HCT116 (cell line): ENCODE measurements around the gene LUC7L. TPM values are rescaled to one million over a fixed set of nuclear protein-coding genes. Genes with fewer than 3 reads are reported as not detected.

Experiments used
- ATAC-seq: fragments of 200-7000 bp; cut with Tn5 transposase; 2 replicates; pipeline ENCODE4 v1.9.1; 2020; ENCODE audit warnings: mild to moderate bottlenecking, moderate library complexity
- BruUV-seq: library from RNA; stranded (reverse); fragments of 400-500 nt; replicated peaks from 2 replicates; lab custom pipeline; 2021; lab: Mats Ljungman, UMichigan
- CTCF ChIA-PET: fragments of 300-600 bp; sonication (Branson Sonifier 250); formaldehyde crosslinking; loops from one replicate; lab custom pipeline; 2021; ENCODE audit warnings: antibody characterized with exemption; lab: Charles Lee
- POLR2A ChIA-PET: fragments of 300-600, 350-600 bp; sonication (Branson Sonifier 250); formaldehyde crosslinking; loops from one replicate; lab custom pipeline; 2021; ENCODE audit warnings: antibody characterized with exemption; lab: Charles Lee
- RAD21 ChIA-PET, 2 experiments: fragments of 300-600 bp; sonication (Branson Sonifier 250); formaldehyde crosslinking; loops; one replicate each; lab custom pipeline; 2023; ENCODE audit warnings: low total read pairs in 2 of 2; ENCODE audit not compliant: uncharacterized antibody in 2 of 2, unreplicated experiment in 2 of 2, low non-redundant PET in 1 of 2; lab: Charles Lee
- DNase-seq: peaks from one replicate; pipeline ENCODE4 v3.0.0-alpha.2; 2010; ENCODE audit warnings: low read depth, low spot score
- H2AFZ ChIP-seq: fragments of 200-600 bp; shearing (Covaris generic), sonication (generic); 2 replicates; pipeline ENCODE4 v1.6.1; 2017; ENCODE audit warnings: low read depth, mixed run types, mixed read lengths, antibody characterized with exemption, low read length; ENCODE audit not compliant: poor library complexity, severe bottlenecking
- H3K27ac ChIP-seq: 2 replicates; pipeline ENCODE4 v1.5.1; 2012; ENCODE audit warnings: low read depth, low read length
- H3K27me3 ChIP-seq: fragments of 200-600 bp; sonication (generic); 2 replicates; pipeline ENCODE4 v1.6.1; 2016; ENCODE audit warnings: mixed run types, low read length, mixed read lengths; ENCODE audit not compliant: insufficient read depth
- H3K36me3 ChIP-seq, 2 experiments: fragments of 200-500 bp in 1 of 2; fragments of 200-600 bp in 1 of 2; sonication (Bioruptor generic) in 1 of 2; sonication (generic) in 1 of 2; 2 replicates each; pipeline versions ENCODE4 v1.5.1 to v1.6.1; 2014 to 2016; ENCODE audit warnings: low read length in 2 of 2, inconsistent platforms in 1 of 2, mixed read lengths in 1 of 2, mixed run types in 1 of 2; ENCODE audit not compliant: insufficient read depth in 2 of 2, control insufficient read depth in 1 of 2
- H3K4me1 ChIP-seq, 2 experiments: fragments of 200-600 bp in 1 of 2; sonication (generic) in 1 of 2; 2 replicates each; pipeline versions ENCODE4 v1.5.1 to v1.6.1; 2012 to 2017; ENCODE audit warnings: low read length in 2 of 2, inconsistent platforms in 1 of 2, mild to moderate bottlenecking in 1 of 2, mixed read lengths in 1 of 2, mixed run types in 1 of 2, moderate library complexity in 1 of 2; ENCODE audit not compliant: insufficient read depth in 2 of 2, control insufficient read depth in 1 of 2
- H3K4me2 ChIP-seq: fragments of 200-600 bp; sonication (generic); 2 replicates; pipeline ENCODE4 v1.6.1; 2017; ENCODE audit warnings: mixed run types, low read length, mixed read lengths
- H3K4me3 ChIP-seq, 2 experiments: fragments of 200-600 bp in 1 of 2; sonication (generic) in 1 of 2; replicated peaks in 1 of 2; 2 replicates each; pipeline ENCODE4 v1.5.1; 2011 to 2016; ENCODE audit warnings: low read length in 2 of 2, control low read depth in 1 of 2, low read depth in 1 of 2, mild to moderate bottlenecking in 1 of 2, mixed read lengths in 1 of 2, mixed run types in 1 of 2
- H3K79me2 ChIP-seq: fragments of 200-600 bp; sonication (generic); 2 replicates; pipeline ENCODE4 v1.6.1; 2017; ENCODE audit warnings: mild to moderate bottlenecking, mixed run types, low read length, moderate library complexity, mixed read lengths; ENCODE audit not compliant: insufficient read depth
- H3K9ac ChIP-seq: fragments of 200-600 bp; sonication (generic); 2 replicates; pipeline ENCODE4 v1.6.1; 2016; ENCODE audit warnings: low read length, mixed read lengths
- H3K9me2 ChIP-seq: fragments of 200-600 bp; sonication (generic), shearing (Covaris generic); 2 replicates; pipeline ENCODE4 v1.6.1; 2017; ENCODE audit warnings: mixed run types, mild to moderate bottlenecking, moderate library complexity; ENCODE audit not compliant: insufficient read depth
- H3K9me3 ChIP-seq, 2 experiments: fragments of 200-500 bp in 1 of 2; fragments of 200-600 bp in 1 of 2; sonication (Bioruptor generic) in 1 of 2; sonication (generic) in 1 of 2; 2 replicates each; pipeline ENCODE4 v1.6.1; 2014 to 2017; ENCODE audit warnings: low read length in 2 of 2, mixed read lengths in 2 of 2, inconsistent platforms in 1 of 2, low read depth in 1 of 2, mild to moderate bottlenecking in 1 of 2, mixed run types in 1 of 2, moderate library complexity in 1 of 2; ENCODE audit not compliant: control insufficient read depth in 1 of 2, insufficient read depth in 1 of 2
- H4K20me1 ChIP-seq: fragments of 200-600 bp; sonication (generic), shearing (Covaris generic); 2 replicates; pipeline ENCODE4 v1.6.1; 2017; ENCODE audit warnings: mixed run types, mild to moderate bottlenecking, moderate library complexity; ENCODE audit not compliant: insufficient read depth
- ATF3 ChIP-seq: IDR thresholded peaks from 2 replicates; pipeline ENCODE4 v1.6.1; 2012
- ELF1 ChIP-seq: IDR thresholded peaks from 2 replicates; pipeline ENCODE4 v1.6.1; 2012; ENCODE audit warnings: low read depth, borderline replicate concordance
- EZH2 ChIP-seq: fragments of 200-600 bp; sonication (generic); IDR thresholded peaks from 2 replicates; pipeline ENCODE4 v1.6.1; 2017; ENCODE audit warnings: antibody characterized with exemption, mixed run types
- EZH2phosphoT487 ChIP-seq: fragments of 200-600 bp; IDR thresholded peaks from 2 replicates; pipeline ENCODE4 v1.6.1; 2018; ENCODE audit warnings: antibody characterized with exemption, borderline replicate concordance
- FOSL1 ChIP-seq: IDR thresholded peaks from 2 replicates; pipeline ENCODE4 v1.6.1; 2012; ENCODE audit warnings: low read depth
- JUND ChIP-seq: IDR thresholded peaks from 2 replicates; pipeline ENCODE4 v1.6.1; 2012
- POLR2AphosphoS5 ChIP-seq: IDR thresholded peaks from 2 replicates; pipeline ENCODE4 v1.6.1; 2011; ENCODE audit warnings: mild to moderate bottlenecking, low read depth, low read length, moderate library complexity
- RAD21 ChIP-seq: IDR thresholded peaks from 2 replicates; pipeline ENCODE4 v1.6.1; 2012; ENCODE audit warnings: low read depth, mild to moderate bottlenecking
- REST ChIP-seq: IDR thresholded peaks from 2 replicates; pipeline ENCODE4 v1.6.1; 2012; ENCODE audit warnings: low read depth
- TCF7L2 ChIP-seq: IDR thresholded peaks from 2 replicates; pipeline ENCODE4 v1.7.0; 2011; ENCODE audit warnings: borderline replicate concordance, inconsistent platforms; ENCODE audit not compliant: insufficient read depth, insufficient read length; ENCODE audit errors: extremely low read depth
- YY1 ChIP-seq: IDR thresholded peaks from 2 replicates; pipeline ENCODE4 v1.6.1; 2011; ENCODE audit warnings: low read length, low read depth, moderate library complexity, mild to moderate bottlenecking; ENCODE audit not compliant: insufficient replicate concordance; ENCODE audit errors: extremely low read depth
- ZBTB33 ChIP-seq: IDR thresholded peaks from 2 replicates; pipeline ENCODE4 v1.6.1; 2011; ENCODE audit warnings: mild to moderate bottlenecking, low read length, moderate library complexity; ENCODE audit not compliant: insufficient replicate concordance; ENCODE audit errors: extremely low read depth
- ZFX ChIP-seq: fragments of 450-650 bp; IDR thresholded peaks from 2 replicates; pipeline ENCODE4 v1.6.1; 2017
- ZNF274 ChIP-seq: fragments of 200-500 bp; sonication (Bioruptor generic); IDR thresholded peaks from 2 replicates; pipeline ENCODE4 v1.6.1; 2014; ENCODE audit warnings: mild to moderate bottlenecking, low read depth, low read length, inconsistent platforms
- intact Hi-C: fragments of 100-400 bp; cut with micrococcal nuclease; formaldehyde crosslinking; loops from 2 replicates; pipeline ENCODE4 v1.10.0; 2022
- total RNA-seq: library from RNA; stranded (reverse); gene quantifications from one replicate; pipeline ENCODE4 v1.2.1, GENCODE V29; 2021; ENCODE audit not compliant: unreplicated experiment
- TF ChIP-seq, protein P1 (sequence below), 3 experiments: fragments of 200-600 bp in 1 of 3; sonication (generic) in 1 of 3; IDR thresholded peaks in 2 of 3; conservative IDR thresholded peaks in 1 of 3; 2 replicates each; pipeline ENCODE4 v1.5.1; 2012 to 2017; ENCODE audit warnings: low read depth in 2 of 3, low read length in 2 of 3, antibody characterized with exemption in 1 of 3, borderline replicate concordance in 1 of 3, control low read depth in 1 of 3, mild to moderate bottlenecking in 1 of 3, mixed read lengths in 1 of 3, mixed run types in 1 of 3, moderate library complexity in 1 of 3; ENCODE audit not compliant: insufficient read depth in 1 of 3

LUC7L gene
- total RNA-seq, 1 experiment from 2014 or later = 50.5 TPM

DNA sequence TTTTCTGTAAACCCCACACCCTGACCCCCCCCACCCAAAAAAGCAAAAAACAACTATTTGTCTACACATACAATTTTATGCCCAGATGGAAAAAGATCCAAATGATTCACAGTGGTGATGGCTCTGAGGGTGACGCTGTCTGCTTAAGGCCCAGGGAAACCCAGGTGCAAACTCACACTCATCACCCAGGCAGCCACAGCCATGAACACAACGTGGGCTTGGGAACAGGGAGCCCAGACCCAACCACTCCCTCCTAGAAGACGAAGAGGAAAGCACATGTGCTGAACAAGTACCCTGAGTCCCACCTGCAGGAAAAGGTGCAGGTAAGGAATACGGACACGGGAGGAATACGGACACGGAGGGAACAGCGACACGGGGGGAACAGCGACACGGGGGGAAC is 43.6 kb downstream of the LUC7L start:
- RAD21 ChIA-PET = no interaction called here
- Histone ChIP-seq H3K4me3 (no peak overlapping the region), H3K4me2 (no peak overlapping the region), H3K27ac (no peak overlapping the region), H4K20me1 (no peaks in the 10 kb centered on the region), H2AFZ (no peak overlapping the region), H3K79me2 (no peaks in the 10 kb centered on the region), H3K27me3 (no peaks in the 10 kb centered on the region), H3K9me2 (no peaks in the 10 kb centered on the region), H3K36me3 (peaks cover 0 to 2% of the 10 kb centered on the region in 2 experiments; a peak in 1 of 4 replicates), H3K4me1 (no peaks in the 10 kb centered on the region), H3K9me3 (no peaks in the 10 kb centered on the region), H3K9ac (no peak overlapping the region)
- POLR2A ChIA-PET = no interaction called here
- DNase-seq (no peak), ATAC-seq (no peak)
- TF ChIP-seq ZNF274 (no peak), EZH2 (no peak), TCF7L2 (no peak), JUND (no peak), ATF3 (no peak), FOSL1 (no peak), ZFX (no peak), ZBTB33 (no peak), RAD21 (no peak), REST (no peak), ELF1 (no peak), EZH2phosphoT487 (no peak), YY1 (no peak), POLR2AphosphoS5 (no peak)
- TF ChIP-seq, protein P1, sequence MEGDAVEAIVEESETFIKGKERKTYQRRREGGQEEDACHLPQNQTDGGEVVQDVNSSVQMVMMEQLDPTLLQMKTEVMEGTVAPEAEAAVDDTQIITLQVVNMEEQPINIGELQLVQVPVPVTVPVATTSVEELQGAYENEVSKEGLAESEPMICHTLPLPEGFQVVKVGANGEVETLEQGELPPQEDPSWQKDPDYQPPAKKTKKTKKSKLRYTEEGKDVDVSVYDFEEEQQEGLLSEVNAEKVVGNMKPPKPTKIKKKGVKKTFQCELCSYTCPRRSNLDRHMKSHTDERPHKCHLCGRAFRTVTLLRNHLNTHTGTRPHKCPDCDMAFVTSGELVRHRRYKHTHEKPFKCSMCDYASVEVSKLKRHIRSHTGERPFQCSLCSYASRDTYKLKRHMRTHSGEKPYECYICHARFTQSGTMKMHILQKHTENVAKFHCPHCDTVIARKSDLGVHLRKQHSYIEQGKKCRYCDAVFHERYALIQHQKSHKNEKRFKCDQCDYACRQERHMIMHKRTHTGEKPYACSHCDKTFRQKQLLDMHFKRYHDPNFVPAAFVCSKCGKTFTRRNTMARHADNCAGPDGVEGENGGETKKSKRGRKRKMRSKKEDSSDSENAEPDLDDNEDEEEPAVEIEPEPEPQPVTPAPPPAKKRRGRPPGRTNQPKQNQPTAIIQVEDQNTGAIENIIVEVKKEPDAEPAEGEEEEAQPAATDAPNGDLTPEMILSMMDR (IDR thresholded peaks at IDR 0.05 in 2 of 3, conservative IDR thresholded peaks at IDR 0.05 in 1 of 3; ENCODE audit: borderline replicate concordance in 1 of 3, insufficient read depth in 1 of 3, low read depth in 2 of 3, low read length in 2 of 3) = no peak
- CTCF ChIA-PET = no interaction called here
- intact Hi-C loops = no loop called here
- no TSS peak for BruUV-seq
